ENCODE measurements around the gene MEI1.

The MEI1 gene

GRCh38 chr22:41838842-41839618 is 139.7 kb downstream of the MEI1 start:
- H3K4me3 ChIP-seq, result no peak overlapping the region
- no peak for DNase-seq (ENCODE audit: low spot score)
- H3K27ac ChIP-seq, result no peak overlapping the region
- no peak for TF ChIP-seq CTCF (IDR thresholded peaks at IDR 0.05)

GRCh38 chr22:41840216-41840615 is 140.9 kb downstream of the MEI1 start:
- DNase-seq (ENCODE audit: low spot score), result no peak
- Histone ChIP-seq H3K4me3 (no peak overlapping the region), H3K27ac (no peak overlapping the region)
- no peak for TF ChIP-seq CTCF (IDR thresholded peaks at IDR 0.05)

GRCh38 chr22:41841085-41841712 is 141.9 kb downstream of the MEI1 start:
- DNase-seq (ENCODE audit: low spot score), result no peak
- H3K27ac ChIP-seq, result peak overlapping the region in 1 of 2 donors; percentile 59
- no peak overlapping the region for H3K4me3 ChIP-seq
- no peak for TF ChIP-seq CTCF (IDR thresholded peaks at IDR 0.05)

GRCh38 chr22:41842996-41843970 is 144.0 kb downstream of the MEI1 start:
- Histone ChIP-seq H3K27ac (no peak overlapping the region), H3K4me3 (no peak overlapping the region)
- no peak for TF ChIP-seq CTCF (IDR thresholded peaks at IDR 0.05)
- no peak for DNase-seq (ENCODE audit: low spot score)

- no peak for TF ChIP-seq CTCF (IDR thresholded peaks at IDR 0.05)
- no peak overlapping the region for H3K27ac ChIP-seq
- DNase-seq (ENCODE audit: low spot score), result no peak
These were observed 144.7 kb downstream of the MEI1 start for GRCh38 chr22:41844036-41844435.

GRCh38 chr22:41844513-41844912 is 145.2 kb downstream of the MEI1 start:
- TF ChIP-seq CTCF (IDR thresholded peaks at IDR 0.05), result no peak
- no peak for DNase-seq (ENCODE audit: low spot score)
- no peak overlapping the region for H3K4me3 ChIP-seq
- H3K27ac ChIP-seq, result no peak overlapping the region

More at GRCh38 chr22:41844036-41844435, 144.7 kb downstream of the MEI1 start:
- no peak overlapping the region for H3K4me3 ChIP-seq
